ENCODE results near the gene KCNS3.

DNA sequence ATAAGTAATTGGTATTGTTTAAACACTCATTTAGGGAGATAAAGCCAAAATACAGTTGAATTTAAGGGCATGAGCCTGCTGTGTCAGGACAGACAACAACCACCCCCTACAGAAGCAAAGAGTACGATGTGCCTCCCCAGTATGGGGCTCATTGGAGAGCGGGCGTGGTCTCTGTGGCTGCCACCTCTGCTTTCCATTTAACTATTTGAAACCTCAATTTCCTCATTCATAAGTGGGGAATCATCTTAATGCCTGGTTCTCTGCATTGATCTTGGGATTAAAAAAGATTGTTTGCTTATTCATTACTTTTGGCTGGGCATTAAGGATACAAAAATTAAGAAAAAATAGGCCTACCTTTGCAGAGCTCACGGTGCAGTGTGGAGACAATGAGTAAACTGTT, 21.4 kb downstream of the KCNS3 start:
- TF ChIP-seq POLR2A (IDR thresholded peaks at IDR 0.05; ENCODE audit: low read depth, low read length) (no peak), SPI1 (IDR thresholded peaks at IDR 0.05; ENCODE audit: low read depth, low read length) (no peak)

All from GM12891 (cell line).